Aortic smooth muscle cell (primary cell): ENCODE measurements around the gene MRPL49. TPM values are rescaled to one million over a fixed set of nuclear protein-coding genes. Genes with fewer than 3 reads are reported as not detected.

ENCODE experiments used
- total RNA-seq: library from RNA; depleted of rRNA; stranded (reverse); fragments of >200 nt; gene quantifications from 2 replicates; pipeline ENCODE4 v1.2.3, GENCODE V29; 2014

The MRPL49 gene
- 28.3 and 34.2 TPM in 2 replicates for total RNA-seq

GRCh38 chr11:65121865-65122696, at the start of gene MRPL49, which contains the start of gene FAU:
TSS of gene MRPL49 (plus strand) at chr11:65122321. CDS start at chr11:65122347, 26 bp downstream.
TSS of gene FAU (minus strand) at chr11:65122134. CDS start at chr11:65121813, 321 bp downstream.

GRCh38 chr11:65083834-65084597, 38.1 kb upstream of the MRPL49 start, which contains the start of the genes CDCA5 and ZFPL1:
TSS of gene CDCA5 (minus strand) at chr11:65084040. CDS start at chr11:65083978, 62 bp downstream.
TSS of gene ZFPL1 (plus strand) at chr11:65084222. CDS start at chr11:65084699, 477 bp downstream.

DNA sequence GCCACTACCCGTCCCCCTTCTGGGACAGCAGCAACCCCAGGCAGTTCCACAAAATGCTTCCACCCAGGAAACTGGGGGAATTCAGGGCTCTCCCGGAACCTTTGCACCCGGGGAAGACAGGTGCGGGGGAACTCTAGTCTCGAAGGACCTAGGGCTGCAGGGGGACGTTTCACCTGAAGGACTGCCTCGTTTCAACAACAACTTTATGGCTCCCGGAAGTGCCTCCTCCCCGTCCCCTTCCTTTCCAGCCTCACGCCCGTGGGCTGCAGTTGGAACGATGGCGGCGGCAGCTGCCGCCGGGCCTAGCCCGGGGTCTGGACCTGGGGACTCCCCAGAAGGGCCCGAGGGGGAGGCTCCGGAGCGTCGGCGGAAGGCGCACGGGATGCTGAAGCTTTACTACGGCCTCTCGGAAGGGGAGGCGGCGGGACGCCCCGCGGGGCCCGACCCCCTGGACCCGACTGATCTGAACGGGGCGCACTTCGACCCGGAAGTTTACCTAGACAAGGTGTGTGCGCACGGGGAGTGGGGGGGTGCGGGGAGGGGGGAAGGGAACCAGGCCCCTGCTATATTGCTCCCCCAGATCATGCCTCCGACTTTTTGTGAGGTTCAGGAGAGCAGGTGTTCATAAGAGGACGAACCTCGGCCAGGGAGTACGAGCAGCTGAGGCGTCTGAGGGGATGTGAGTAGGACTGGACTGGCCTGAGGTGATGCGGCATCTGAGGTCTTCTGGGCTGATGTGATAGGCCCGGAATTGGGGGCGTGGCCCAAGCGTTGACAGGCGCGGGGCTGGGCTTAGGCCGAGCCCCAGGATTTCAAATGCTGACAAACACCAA, 25.9 kb upstream of the MRPL49 start, which contains the start of gene VPS51:
VPS51 (plus strand) TSS at position 241 of the 833 bp plus-strand sequence; CDS start at position 278, 37 bp downstream.

DNA sequence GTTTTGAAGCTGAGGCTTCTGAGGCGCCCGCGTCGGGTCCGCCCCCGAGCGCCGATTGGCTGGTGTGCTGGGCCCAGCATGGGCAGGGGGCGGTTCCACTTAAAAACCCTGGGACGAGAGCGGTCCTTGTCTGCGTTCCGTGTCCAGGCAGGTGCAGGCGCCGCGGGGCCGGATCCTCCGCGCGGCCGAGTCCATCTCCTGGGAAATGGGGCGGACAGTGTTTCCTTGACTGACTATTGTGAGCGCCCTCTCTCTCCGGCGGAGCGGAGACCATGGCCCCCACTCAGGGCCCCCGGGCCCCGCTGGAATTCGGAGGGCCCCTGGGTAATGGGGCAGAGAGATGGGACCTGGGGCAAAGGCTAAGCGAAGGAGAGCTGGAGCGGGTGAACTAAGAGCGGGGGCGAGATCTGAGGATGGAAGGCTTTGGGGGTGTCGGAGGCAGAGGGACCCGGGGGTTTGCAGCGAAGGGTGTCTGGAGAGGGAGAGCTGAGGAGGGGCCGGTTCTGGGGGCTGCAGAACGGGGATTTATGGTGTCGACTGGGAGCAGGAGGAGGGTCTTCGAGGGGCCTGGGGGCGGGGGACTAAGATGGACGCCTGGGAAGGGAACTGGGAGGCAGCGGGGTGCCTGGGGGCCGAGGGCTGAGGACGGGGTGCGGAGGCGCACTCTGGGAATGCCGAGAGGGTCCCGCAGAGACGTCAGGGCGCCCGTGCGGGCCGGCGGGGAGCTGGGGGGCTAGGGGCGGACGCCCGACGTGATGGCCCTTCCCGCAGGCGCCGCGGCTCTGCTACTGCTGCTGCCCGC, 10.2 kb upstream of the MRPL49 start, which contains the start of gene TM7SF2:
TM7SF2 (plus strand) TSS at position 129 of the 802 bp plus-strand sequence; CDS start at position 273, 144 bp downstream.

GRCh38 chr11:65117206-65118096, 4.7 kb upstream of the MRPL49 start, which contains the start of gene ZNHIT2:
TSS of gene ZNHIT2 (minus strand) at chr11:65117701. CDS start at chr11:65117653, 48 bp downstream.

DNA sequence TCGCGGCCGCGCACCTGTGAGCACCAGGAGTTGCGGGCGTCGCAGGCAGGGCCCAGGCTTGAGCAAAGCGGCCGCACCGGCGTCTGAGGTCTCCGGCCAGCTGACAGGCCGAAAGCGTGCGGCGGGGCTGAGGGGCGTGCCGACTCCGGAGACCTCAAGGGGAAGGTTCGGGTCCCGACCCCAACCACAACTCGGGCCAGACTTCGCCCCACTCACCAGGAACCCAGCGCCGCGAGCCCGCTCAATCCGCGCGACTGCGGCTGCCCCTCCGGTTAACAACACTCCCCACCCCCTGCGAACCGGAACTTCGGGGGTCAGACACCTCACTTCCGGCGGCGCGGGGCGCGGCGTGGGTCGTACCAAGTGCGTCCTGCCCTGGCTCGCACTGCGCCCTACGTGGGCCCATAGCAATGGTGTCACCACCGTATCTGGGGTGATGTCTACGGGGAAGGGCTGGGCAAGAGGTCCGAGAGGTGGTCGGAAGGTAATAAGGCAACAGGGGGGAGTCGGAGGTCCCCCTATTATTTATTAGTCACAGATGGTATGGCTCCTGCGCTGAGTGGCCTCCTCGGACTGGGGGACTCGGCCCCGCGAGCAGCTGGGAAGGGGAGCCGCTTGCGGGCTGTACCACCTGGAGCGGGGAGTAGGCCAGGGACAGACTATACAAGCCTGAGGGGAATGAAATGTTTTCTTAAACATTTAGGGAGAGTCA, 12.3 kb downstream of the MRPL49 start, which contains the start of gene SYVN1:
SYVN1 (minus strand) TSS at position 280 of the 712 bp plus-strand sequence. CDS start 918 bp downstream, outside the sequence.

DNA sequence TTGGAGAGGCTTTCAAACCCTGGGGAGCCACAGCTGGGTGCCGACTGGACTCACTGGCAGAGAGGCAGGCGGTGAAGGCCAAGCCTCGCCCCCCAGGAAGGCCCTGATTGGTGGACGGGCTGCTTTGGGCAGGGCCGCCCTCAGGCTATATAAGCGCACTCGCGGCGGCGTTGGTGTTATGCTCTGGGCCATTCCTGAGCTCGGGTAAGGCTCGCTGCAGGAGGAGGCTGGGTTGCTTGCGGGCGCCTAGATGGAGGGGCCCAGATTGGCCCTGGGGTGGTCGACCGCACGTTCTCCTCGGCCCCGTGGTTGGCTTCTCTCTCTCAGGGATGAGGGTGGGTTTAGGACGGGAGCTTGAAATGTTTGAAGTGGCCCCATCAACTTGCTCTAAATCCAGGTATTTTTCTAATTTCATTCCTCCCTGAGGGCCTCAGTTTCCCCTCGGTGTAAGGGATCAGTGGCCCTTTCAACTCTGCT, 48.0 kb downstream of the MRPL49 start, which contains the start of gene SPDYC:
SPDYC (plus strand) TSS at position 176 of the 477 bp plus-strand sequence. CDS start 1,125 bp downstream, outside the sequence.

Other genes starting within 250 kb of the MRPL49 start
- 104 and 110 TPM in 2 replicates for gene EHD1, start 243.7 kb upstream of the MRPL49 start, total RNA-seq
- gene ATG2A, start 205.1 kb upstream of the MRPL49 start, total RNA-seq = 7.8 and 8.1 TPM in 2 replicates
- gene PPP2R5B, start 197.6 kb upstream of the MRPL49 start, total RNA-seq = 10.3 and 11.6 TPM in 2 replicates
- gene GPHA2, start 186.4 kb upstream of the MRPL49 start, total RNA-seq = not detected in 2 replicates
- gene MAJIN, start 150.2 kb upstream of the MRPL49 start, total RNA-seq = not detected in 2 replicates
- 0.26 and 0.81 TPM in 2 replicates for gene BATF2, start 125.3 kb upstream of the MRPL49 start, total RNA-seq
- gene ARL2, start 108.2 kb upstream of the MRPL49 start, total RNA-seq = 95.3 and 110 TPM in 2 replicates
- 10.6 and 11.9 TPM in 2 replicates for gene SNX15, start 94.9 kb upstream of the MRPL49 start, total RNA-seq
- 6.2 and 9.0 TPM in 2 replicates for gene SAC3D1, start 81.1 kb upstream of the MRPL49 start, total RNA-seq
- gene NAALADL1, start 63.8 kb upstream of the MRPL49 start, total RNA-seq = 23.3 and 27.0 TPM in 2 replicates
- gene CDCA5, start 38.3 kb upstream of the MRPL49 start, total RNA-seq = 4.2 and 7.8 TPM in 2 replicates
- 32.7 and 35.9 TPM in 2 replicates for gene ZFPL1, start 38.1 kb upstream of the MRPL49 start, total RNA-seq
- gene VPS51, start 26.1 kb upstream of the MRPL49 start, total RNA-seq = 175 and 203 TPM in 2 replicates
- gene TM7SF2, start 10.4 kb upstream of the MRPL49 start, total RNA-seq = 8.9 and 9.0 TPM in 2 replicates
- gene ZNHIT2, start 4.6 kb upstream of the MRPL49 start, total RNA-seq = 6.0 and 6.1 TPM in 2 replicates
- 379 and 456 TPM in 2 replicates for gene FAU, start 187 bp upstream of the MRPL49 start, total RNA-seq
- 16.8 and 20.1 TPM in 2 replicates for gene SYVN1, start 12.2 kb downstream of the MRPL49 start, total RNA-seq
- not detected in 2 replicates for gene SPDYC, start 47.9 kb downstream of the MRPL49 start, total RNA-seq
- 88.9 and 117 TPM in 2 replicates for gene CAPN1, start 59.6 kb downstream of the MRPL49 start, total RNA-seq
- 3.9 and 7.0 TPM in 2 replicates for gene POLA2, start 139.6 kb downstream of the MRPL49 start, total RNA-seq
- 7.3 and 12.8 TPM in 2 replicates for gene CDC42EP2, start 192.5 kb downstream of the MRPL49 start, total RNA-seq
- gene DPF2, start 211.5 kb downstream of the MRPL49 start, total RNA-seq = 25.8 and 33.8 TPM in 2 replicates
- gene TIGD3, start 232.4 kb downstream of the MRPL49 start, total RNA-seq = 0.13 TPM in 1 of 2 replicates, not detected in the other